HG03045 (cell line): ENCODE measurements around the gene ACLY.
"Not testable (repeated sequence)": the region's sequence is repeated elsewhere in the genome, so short reads cannot be mapped to it uniquely, and the experiment has no call there.

Experiments used
- ATAC-seq: cut with Tn5 transposase; IDR thresholded peaks from one replicate; pipeline ENCODE4 v1.9.1; 2021; ENCODE audit warnings: mild to moderate bottlenecking, moderate library complexity; ENCODE audit not compliant: unreplicated experiment

Gene ACLY

DNA sequence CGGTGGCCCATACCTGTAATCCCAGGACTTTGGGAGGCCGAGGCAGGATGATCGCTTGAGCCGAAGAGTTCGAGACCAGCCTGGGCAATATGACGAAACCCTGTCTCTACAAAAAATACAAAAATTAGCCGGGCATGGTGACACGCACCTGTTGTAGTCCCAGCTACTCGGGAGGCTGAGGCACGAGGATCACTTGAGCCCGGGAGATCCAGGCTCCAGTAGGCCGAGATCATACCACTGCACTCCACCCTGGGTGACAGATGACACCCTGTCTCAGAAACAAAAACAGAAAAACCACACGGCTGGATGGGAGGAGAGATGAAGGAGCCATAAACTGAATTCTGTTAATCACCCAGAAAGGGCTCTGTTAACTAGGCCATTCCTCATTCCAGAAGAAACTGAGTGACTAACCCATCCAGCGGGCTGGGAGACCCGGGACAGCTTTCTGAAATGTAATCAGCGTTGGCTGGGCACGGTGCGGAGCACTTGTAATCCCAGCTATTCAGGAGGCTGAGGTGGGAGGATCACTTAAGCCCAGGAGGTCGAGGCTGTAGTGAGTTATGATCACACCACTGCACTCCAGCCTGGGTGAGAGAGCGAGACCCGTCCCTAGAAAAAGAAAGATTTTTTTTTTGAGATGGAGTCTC lies 82.1 kb downstream of the ACLY start:
- no peak for ATAC-seq

GRCh38 chr17:41835800-41836549 lies 82.8 kb downstream of the ACLY start, which contains the start of gene NT5C3B:
NT5C3B (minus strand) TSS chr17:41836232; CDS start chr17:41836193, 39 bp downstream.
- ATAC-seq = no peak

- ATAC-seq = no peak
These were observed 83.4 kb downstream of the ACLY start for GRCh38 chr17:41835214-41835799.

GRCh38 chr17:41829961-41830360 lies 88.8 kb downstream of the ACLY start:
- not testable (repeated sequence) for ATAC-seq

- ATAC-seq = no peak
These were observed 93.4 kb downstream of the ACLY start for GRCh38 chr17:41825175-41825845.

DNA sequence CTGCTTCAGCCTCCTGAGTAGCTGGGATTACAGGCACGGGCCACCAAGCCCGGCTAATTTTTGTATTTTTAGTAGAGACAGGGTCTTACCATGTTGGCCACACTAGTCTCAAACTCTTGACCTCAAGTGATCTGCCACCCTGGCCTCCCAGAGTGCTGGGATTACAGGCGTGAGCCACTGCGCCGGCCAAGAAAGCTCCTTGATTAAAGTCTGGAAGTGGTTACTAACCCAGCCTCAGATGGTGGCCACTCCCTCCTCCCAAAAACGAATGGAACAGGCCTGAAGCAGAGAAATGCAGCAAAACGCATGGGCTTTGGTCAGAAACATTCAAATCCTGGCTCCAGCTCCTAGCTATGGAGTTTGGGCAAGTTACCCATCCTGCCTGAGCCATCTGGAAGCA lies 94.7 kb downstream of the ACLY start:
- ATAC-seq = no peak

GRCh38 chr17:41823580-41823979 lies 95.2 kb downstream of the ACLY start:
- ATAC-seq = no peak

- ATAC-seq = no peak
These were observed 95.6 kb downstream of the ACLY start for GRCh38 chr17:41823141-41823524.

- ATAC-seq = no peak
These were observed 96.3 kb downstream of the ACLY start for GRCh38 chr17:41822216-41823140.

DNA sequence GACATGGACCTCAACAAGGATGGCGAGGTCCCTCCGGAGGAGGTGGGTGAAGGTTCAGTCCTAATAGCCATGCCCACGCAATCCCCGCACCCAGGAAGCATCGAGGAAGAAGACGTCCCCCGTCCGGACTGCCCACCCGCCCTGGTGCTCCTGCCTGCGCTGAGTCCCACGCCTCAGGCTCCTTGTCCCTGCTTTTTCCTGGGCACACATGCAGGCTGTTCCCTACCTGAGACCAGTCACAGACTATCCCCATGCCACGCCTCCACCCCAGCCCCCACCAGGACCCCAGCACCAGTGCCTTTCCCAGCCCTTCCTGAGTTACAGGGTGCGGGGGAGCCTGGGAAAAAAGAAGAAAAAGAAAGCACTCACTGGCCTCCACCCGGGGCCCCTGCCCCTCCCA lies 97.0 kb downstream of the ACLY start:
- no peak for ATAC-seq

DNA sequence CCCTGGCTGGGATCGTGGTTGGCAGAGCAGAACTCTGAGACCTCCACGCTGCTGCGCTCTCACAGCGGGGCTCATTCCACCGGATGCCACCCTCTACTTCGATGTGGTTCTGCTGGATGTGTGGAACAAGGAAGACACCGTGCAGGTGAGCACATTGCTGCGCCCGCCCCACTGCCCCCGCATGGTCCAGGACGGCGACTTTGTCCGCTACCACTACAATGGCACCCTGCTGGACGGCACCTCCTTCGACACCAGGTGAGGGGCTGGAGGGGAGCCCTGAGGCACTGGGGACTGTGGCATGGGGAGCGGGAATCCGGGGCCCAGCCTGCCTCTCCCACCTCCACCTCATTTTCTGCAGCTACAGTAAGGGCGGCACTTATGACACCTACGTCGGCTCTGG lies 100.7 kb downstream of the ACLY start:
- ATAC-seq = no peak
